T-helper 22 cell (primary cell): Measurements from ENCODE around the gene RAC3.
"Not testable (repeated sequence)": the region's sequence is repeated elsewhere in the genome, so short reads cannot be mapped to it uniquely, and the experiment has no call there.

Source experiments
- DNase-seq: peaks from one replicate; pipeline ENCODE4 v3.0.0-alpha.2; 2020; ENCODE audit warnings: low read depth

Gene RAC3

DNA sequence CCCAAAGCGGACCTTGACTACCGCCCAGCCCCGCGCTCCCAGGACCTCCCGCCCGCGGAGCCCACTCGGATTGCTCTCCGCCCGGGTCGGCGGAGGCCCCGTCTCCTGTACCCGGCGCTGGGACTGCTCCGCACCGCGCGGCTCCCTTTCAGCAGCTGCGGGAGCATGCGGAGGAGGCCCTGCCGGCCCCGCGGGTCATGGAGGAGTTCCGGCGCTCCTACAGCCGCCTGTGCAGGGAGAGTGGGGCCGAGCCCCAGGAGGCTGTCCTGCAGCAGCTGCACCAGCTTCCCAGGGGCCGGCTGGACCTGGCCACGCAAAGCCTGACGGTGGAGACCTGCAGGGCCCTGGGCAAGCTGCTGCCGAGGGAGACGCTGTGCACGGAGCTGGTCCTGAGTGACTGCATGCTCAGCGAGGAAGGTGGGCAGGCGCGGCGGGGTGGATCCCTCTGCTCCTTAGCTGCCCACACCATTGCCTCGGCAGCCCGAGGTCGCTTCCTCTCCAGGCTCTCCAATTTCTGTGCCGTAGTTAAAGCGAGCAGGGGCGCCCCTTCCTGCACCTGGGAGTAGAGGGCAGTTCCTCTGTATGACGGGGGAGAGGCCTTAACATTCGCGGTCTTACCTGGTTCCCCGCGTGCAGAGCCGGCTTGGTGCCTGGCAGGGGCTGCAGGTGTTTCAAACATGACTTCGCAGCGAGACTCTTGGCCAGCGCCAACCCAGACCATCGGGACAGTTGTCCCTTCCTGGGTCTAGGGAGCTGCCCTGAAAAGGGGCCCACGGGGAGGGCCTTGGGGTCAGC is 7.8 kb upstream of the RAC3 start:
- DNase-seq = no peak

- DNase-seq = no peak
Observed at GRCh38 chr17:82024859-82025258, 6.6 kb upstream of the RAC3 start.

- DNase-seq = no peak
Observed at GRCh38 chr17:82025401-82026107, 5.9 kb upstream of the RAC3 start.

DNA sequence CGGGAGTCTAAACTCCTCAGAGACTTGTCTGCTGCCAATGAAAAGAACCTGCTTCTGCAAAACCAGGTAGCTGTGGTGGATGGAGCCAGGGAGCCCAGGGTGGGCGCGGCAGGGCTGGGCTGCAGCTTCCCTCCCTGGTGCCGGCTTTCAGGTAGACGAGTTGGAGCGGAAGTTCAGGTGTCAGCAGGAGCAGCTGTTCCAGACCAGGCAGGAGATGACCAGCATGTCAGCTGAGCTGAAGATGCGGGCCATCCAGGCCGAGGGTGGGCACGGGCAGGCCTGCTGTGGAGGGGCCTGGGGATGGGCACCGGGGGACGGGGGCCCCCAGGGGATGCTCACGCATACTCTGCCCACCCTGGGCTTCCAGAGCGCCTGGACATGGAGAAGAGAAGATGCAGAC is 3.2 kb upstream of the RAC3 start:
- no peak for DNase-seq

GRCh38 chr17:82028966-82029365 is 2.5 kb upstream of the RAC3 start:
- no peak for DNase-seq

GRCh38 chr17:82029391-82029790 is 2.1 kb upstream of the RAC3 start:
- DNase-seq = no peak

- DNase-seq = no peak
Observed at GRCh38 chr17:82029990-82030469, 1.4 kb upstream of the RAC3 start.

- DNase-seq = peak; percentile 64
Observed at GRCh38 chr17:82030470-82031302, 792 bp upstream of the RAC3 start.

- peak; percentile 37 for DNase-seq
Observed at GRCh38 chr17:82031885-82032627, 578 bp downstream of the RAC3 start.

GRCh38 chr17:82033359-82034085 is 2.0 kb downstream of the RAC3 start:
- DNase-seq = no peak

GRCh38 chr17:82034371-82035011 is 3.0 kb downstream of the RAC3 start:
- no peak for DNase-seq

DNA sequence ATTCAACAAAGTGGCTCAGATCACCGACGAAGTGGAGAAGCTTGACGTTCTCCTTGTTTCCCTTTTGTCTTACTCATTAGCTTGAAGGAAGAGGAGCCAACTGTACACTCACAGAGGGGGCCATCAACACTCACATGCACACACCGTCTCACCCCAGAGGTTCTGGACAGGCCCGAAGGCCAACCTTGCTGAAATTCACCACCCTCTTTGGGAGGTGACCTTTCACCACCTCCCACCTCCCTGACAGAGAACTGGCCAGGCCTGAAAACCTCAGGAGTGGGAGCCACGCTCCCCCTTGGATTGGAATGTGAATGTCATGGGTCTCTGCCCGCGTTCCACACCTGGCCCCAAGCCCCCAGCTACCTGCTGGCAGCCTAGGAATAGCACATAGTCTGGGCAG is 4.0 kb downstream of the RAC3 start:
- no peak for DNase-seq

DNA sequence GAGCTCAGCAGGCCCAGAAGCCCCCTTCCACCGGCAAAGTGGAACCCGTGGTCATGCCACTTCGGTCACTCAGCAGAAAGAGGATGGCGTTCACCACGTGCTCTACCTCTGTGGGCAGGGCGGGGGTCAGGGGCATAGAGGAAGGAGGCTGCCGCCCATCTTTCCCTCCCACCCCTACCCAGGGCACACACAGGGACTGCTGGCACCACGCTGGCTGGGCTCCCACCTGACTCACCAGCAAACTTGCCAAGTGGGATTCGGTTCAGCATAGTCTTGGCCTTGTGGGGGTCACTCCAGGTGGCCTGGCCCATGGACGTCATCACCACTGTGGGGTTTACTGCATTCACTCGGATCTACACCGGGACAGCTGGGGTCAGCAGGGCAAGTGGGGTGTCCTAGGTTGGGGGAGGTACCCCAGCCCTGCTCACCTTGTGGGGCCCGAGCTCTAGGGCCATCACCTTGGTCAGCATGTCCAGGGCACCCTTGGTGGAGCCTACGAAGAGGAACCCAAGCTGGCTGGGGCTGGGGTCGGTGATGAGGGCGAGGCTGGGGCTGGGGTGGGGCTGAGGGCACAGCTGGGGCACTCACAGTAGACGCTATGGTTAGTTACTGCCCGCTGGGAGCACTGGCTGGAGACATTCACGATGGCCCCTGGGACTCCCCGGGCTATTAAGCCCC is 4.6 kb downstream of the RAC3 start:
- DNase-seq = no peak

DNA sequence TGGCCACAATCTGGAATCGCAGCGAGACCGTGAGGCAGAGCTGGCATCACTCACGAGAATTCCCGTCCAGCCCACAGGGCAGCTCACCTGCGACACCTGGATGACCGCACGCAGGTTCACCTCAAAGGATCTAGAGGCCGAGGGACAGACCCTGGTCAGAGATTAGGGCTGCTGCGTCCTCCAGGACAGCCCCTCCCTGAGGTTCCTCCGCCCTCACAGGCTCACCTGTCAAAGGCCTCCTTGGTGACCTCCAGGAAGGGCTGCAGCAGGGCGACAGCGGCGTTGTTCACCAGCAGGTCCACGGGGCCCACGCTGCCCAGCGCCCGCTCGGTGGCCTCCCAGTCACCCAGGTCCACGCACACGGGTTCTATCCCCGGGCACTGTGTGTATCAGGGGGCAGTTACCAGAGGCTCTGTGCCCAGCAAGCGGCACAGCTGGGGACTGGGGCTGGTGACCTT is 5.2 kb downstream of the RAC3 start:
- DNase-seq = no peak

GRCh38 chr17:82037092-82037888 is 5.8 kb downstream of the RAC3 start, which contains the start of gene DCXR:
DCXR (minus strand) TSS chr17:82037697; CDS start chr17:82037682, 15 bp downstream.
- peak; percentile 93 for DNase-seq

DNA sequence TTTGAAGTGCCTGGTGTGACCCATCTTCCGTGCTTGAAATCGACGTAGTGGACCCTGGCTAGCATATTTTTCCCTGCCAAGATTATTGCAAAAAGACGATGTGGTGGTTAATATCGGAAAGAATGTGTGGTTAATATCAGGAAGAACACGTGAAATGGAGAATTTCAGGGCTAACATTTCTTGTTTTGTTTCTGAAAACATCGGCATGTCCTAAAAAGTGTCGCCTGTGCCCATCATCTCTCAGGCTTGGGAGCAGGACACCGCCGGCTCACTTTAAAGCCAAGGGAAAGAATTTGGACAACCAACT is 6.4 kb downstream of the RAC3 start:
- no peak for DNase-seq

DNA sequence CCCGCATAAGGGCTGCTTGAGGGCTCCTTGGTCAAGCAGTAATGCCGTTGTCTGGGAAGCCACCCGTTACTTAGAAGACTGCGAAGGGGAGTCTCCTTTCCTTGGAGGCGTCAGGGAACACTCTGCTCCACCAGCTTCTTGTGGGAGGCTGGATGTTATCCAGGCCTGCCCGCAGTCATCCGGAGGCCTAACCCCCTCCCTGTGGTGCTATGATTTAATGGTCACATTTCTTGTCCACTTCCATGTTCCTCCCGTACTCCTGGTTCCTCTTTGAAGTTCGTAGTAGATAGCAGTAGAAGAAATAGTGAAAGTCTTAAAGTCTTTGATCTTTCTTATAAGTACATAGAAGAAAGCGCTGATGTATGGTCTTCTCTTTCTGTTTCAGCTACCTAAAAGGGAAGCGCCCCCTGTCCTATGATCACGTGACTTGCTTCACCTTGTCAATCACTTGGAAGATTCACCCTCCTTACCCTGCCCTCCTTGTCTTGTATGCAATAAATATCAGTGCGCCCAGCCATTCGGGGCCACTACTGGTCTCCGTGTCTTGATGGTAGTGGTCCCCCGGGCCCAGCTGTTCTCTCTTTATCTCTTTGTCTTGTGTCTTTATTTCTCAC is 7.4 kb downstream of the RAC3 start:
- not testable (repeated sequence) for DNase-seq

DNA sequence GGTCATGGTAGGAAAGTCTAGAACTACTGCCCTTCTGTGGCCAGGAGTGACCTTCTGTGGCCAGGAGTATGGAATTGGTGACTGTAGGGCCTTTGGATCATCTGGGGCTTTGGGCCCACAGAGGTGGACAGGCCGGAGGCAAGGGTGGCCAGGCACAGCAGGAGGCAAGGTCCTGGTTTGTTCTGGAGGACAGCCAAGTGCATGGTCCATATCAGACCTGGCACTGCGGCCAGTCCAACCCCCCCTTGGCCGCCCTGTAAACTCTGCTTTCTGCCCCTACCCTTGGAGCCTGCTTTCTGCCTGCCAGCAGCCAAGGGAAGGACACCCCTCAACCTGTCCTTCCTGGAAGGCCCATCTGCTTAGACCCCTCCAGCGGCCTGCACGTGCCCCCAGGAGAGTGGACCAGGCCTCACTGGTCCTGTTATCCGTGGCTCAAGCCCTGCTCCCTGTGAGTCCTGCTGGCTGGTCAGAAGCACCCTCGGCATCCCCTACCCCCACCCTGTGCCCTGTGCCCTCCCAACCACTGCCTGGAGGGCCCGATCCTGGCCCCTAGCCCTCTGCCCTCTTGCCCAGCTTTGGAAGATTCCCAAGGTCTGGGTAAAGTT is 8.3 kb downstream of the RAC3 start:
- DNase-seq = no peak
